Fibroblast of villous mesenchyme (primary cell): ENCODE data around the gene ELOB. TPM values are rescaled to one million over a fixed set of nuclear protein-coding genes. Genes with fewer than 3 reads are reported as not detected.

Experiments
- DNase-seq: peaks from one replicate; pipeline ENCODE4 v3.0.0-alpha.2; 2010; ENCODE audit warnings: low read depth
- H3K4me3 ChIP-seq: 2 replicates; pipeline ENCODE4 v1.5.1; 2011; ENCODE audit warnings: low read depth, mild to moderate bottlenecking, low read length
- CTCF ChIP-seq: IDR thresholded peaks from 2 replicates; pipeline ENCODE4 v1.5.1; 2012; ENCODE audit warnings: low read depth, mild to moderate bottlenecking, low read length; ENCODE audit not compliant: insufficient read depth
- total RNA-seq: library from RNA; depleted of rRNA; stranded (reverse); fragments of >200 nt; gene quantifications from 2 replicates; pipeline ENCODE4 v1.2.3, GENCODE V29; 2012

Gene ELOB
- total RNA-seq = 203 and 227 TPM in 2 replicates

DNA sequence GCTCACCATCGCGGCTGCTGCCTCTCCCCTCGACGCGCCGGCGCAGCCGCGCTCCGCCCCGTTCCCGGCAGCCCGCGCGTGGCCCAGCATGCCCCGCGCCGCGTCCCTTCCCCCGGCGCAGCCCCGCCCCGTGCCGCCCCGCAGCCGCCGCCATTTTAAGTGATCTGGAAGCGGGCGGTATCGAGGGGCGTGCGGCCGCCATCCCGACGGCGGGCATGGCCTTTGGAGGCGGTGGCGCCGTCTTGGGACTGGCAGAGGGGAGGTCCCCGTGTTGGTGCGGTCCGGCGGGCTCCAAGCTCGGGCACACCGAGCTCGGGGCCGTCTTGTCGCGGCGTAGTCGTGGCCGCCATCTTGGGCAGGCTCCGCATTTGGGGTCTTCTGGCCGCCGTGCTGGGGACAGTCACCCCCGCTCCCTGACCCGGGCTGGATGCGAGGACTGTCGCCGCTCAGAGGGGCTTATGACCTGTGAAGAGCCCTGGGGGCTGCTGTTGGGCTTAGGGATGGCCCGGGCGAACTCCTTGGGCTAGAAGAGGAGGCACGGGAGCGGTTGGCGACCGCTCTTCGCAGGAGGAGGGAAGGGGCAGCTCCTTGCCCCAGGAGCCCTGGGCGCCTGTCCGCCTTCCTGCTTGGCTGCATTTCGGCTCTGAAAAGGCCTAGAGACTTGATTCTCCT lies at the start of gene ELOB:
TSS of gene ELOB (minus strand) at position 50 of the 672 bp plus-strand sequence. CDS start at position 9, 41 bp downstream.
- TF ChIP-seq CTCF = no peak
- peak within 1 kb of the TSS; percentile 98 for H3K4me3 ChIP-seq
- DNase-seq = peak; percentile 82

GRCh38 chr16:2825906-2826305 lies 48.8 kb upstream of the ELOB start:
- no peak for DNase-seq
- TF ChIP-seq CTCF = no peak
- H3K4me3 ChIP-seq = no peak overlapping the region

DNA sequence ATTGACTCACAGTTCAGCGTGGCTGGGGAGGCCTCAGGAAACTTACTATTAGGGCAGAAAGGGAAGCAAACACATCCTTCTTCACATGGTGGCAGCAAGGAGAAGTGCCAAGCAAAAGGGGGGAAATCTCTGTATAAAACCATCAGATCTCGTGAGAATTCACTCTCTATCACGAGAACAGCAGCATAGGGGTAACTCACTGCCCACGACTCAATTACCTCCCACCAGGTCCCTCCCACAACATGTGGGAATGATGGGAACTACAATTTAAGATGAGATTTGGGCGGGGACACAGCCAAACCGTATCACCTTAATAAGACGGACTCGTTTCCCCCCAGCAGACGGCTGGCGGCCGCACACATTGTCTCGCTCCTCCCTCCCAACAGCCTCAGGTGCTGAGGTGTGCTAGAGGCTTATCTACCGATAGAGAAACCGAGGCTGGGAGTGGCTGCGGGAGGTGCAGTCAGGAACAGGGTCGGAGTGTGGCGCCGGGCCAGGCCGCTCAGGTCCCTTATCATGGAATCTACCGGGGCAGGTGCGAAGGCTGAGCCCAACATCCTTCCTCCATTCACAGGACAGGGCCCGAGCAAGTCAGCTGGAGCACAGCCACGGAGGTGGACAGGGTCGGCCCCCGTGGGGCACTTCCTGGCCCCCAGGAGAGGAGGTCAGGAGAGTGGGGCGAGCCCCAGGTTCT lies 48.1 kb upstream of the ELOB start:
- DNase-seq = no peak
- no peak overlapping the region for H3K4me3 ChIP-seq
- no peak for TF ChIP-seq CTCF

- no peak for TF ChIP-seq CTCF
- no peak for DNase-seq
- H3K4me3 ChIP-seq = no peak overlapping the region
Observed at GRCh38 chr16:2824626-2825025, 47.5 kb upstream of the ELOB start.

- no peak for DNase-seq
- H3K4me3 ChIP-seq = no peak overlapping the region
- TF ChIP-seq CTCF = no peak
Observed at GRCh38 chr16:2822496-2822895, 45.4 kb upstream of the ELOB start.

DNA sequence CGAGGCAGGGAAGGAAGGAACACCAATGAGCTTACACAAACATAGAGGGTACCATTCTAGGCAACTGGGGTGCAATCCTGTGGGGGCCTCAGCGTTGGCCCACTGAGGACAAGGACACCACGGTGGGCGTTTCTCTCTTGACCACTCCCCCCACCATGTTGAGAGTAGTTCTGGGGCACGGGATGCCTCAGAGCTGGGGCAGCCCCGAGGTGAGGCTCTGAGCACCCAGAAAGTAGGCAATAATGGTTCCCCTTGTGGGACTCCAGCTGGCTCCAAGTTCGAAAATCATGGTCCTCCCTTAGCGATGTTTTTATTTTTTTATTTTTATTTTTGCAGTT lies 45.0 kb upstream of the ELOB start:
- no peak overlapping the region for H3K4me3 ChIP-seq
- no peak for TF ChIP-seq CTCF
- DNase-seq = no peak
